SIG-M5 treated with dmso at 0.1 percent for 504 hours (cell line): ENCODE data around the gene TMOD1.
"Not testable (repeated sequence)": the region's sequence is repeated elsewhere in the genome, so short reads cannot be mapped to it uniquely, and the experiment has no call there.

Experiments
- DNase-seq: peaks from one replicate; lab custom pipeline; 2025; ENCODE audit not compliant: unreplicated experiment; lab: John Stamatoyannopoulos, UW

Gene TMOD1

GRCh38 chr9:97563458-97564135 lies 62.1 kb downstream of the TMOD1 start:
- no peak for DNase-seq

GRCh38 chr9:97564291-97565175 lies 63.1 kb downstream of the TMOD1 start:
- DNase-seq = no peak

GRCh38 chr9:97565262-97565661 lies 63.8 kb downstream of the TMOD1 start:
- no peak for DNase-seq

- no peak for DNase-seq
These were observed 65.9 kb downstream of the TMOD1 start for GRCh38 chr9:97567182-97567893.

- no peak for DNase-seq
These were observed 66.4 kb downstream of the TMOD1 start for GRCh38 chr9:97567894-97568202.

- no peak for DNase-seq
These were observed 67.2 kb downstream of the TMOD1 start for GRCh38 chr9:97568461-97569275.

GRCh38 chr9:97570899-97571298 lies 69.4 kb downstream of the TMOD1 start:
- no peak for DNase-seq

GRCh38 chr9:97571664-97572063 lies 70.2 kb downstream of the TMOD1 start:
- no peak for DNase-seq

- DNase-seq = no peak
These were observed 70.9 kb downstream of the TMOD1 start for GRCh38 chr9:97572196-97572891.

- DNase-seq = no peak
These were observed 71.5 kb downstream of the TMOD1 start for GRCh38 chr9:97572892-97573365.

- no peak for DNase-seq
These were observed 72.1 kb downstream of the TMOD1 start for GRCh38 chr9:97573482-97574073.

GRCh38 chr9:97574101-97574571 lies 72.7 kb downstream of the TMOD1 start:
- DNase-seq = not testable (repeated sequence)

- DNase-seq = not testable (repeated sequence)
These were observed 73.6 kb downstream of the TMOD1 start for GRCh38 chr9:97574921-97575672.

GRCh38 chr9:97575673-97576200 lies 74.3 kb downstream of the TMOD1 start:
- DNase-seq = no peak

- no peak for DNase-seq
These were observed 75.6 kb downstream of the TMOD1 start for GRCh38 chr9:97577051-97577450.

- DNase-seq = no peak
These were observed 77.4 kb downstream of the TMOD1 start for GRCh38 chr9:97578846-97579245.

- DNase-seq = no peak
These were observed 78.4 kb downstream of the TMOD1 start for GRCh38 chr9:97579914-97580313.

GRCh38 chr9:97581590-97581989 lies 80.1 kb downstream of the TMOD1 start:
- DNase-seq = not testable (repeated sequence)

GRCh38 chr9:97584778-97585177 lies 83.3 kb downstream of the TMOD1 start:
- DNase-seq = not testable (repeated sequence)
